Left hindlimb (tissue), 1 donor: ENCODE data around the gene SOD3.

Experiments used
- DNase-seq: peaks from one replicate; pipeline ENCODE4 v3.0.0-alpha.2; 2018

SOD3 gene, protein sequence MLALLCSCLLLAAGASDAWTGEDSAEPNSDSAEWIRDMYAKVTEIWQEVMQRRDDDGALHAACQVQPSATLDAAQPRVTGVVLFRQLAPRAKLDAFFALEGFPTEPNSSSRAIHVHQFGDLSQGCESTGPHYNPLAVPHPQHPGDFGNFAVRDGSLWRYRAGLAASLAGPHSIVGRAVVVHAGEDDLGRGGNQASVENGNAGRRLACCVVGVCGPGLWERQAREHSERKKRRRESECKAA

DNA sequence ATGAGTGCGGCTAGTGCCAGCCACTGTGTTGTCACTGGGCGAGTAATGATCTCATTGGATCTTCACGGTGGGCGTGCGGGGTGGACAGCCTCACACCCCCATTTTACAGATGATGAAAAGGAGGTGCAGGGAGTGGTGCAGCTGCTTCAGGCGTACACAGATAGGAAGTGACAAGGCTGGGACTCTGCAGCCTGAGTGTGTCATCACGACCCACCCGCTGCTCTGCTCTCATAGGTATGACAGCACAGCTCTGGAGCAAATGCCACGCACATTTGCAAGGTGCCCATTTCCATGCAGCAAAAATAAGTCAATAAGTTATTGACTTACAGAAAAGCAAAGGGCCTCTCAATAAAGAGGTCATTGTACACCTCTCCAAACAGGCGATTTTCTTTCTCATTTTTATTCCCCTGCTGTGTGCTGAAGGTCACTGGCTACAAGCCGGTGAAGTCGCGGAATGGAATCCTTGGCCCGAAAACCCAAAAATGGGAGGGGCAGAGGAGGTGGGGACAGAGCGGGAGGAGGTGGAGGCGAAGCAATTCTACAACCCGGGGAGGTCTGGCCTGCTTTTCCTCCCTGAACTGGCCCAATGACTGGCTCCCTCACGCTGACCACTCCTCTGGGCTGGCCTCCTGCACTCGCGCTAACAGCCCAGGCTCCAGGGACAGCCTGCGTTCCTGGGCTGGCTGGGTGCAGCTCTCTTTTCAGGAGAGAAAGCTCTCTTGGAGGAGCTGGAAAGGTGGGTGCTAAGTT is at the start of gene SOD3:
Gene SOD3, plus strand, starts transcription at position 658 of the 750 bp plus-strand sequence. CDS start 3,949 bp downstream, outside the sequence.
- peak; percentile 90 for DNase-seq

GRCh38 chr4:24747234-24747975 is 48.0 kb upstream of the SOD3 start:
- DNase-seq = no peak

- DNase-seq = no peak
Observed at GRCh38 chr4:24748023-24748422, 47.4 kb upstream of the SOD3 start.

DNA sequence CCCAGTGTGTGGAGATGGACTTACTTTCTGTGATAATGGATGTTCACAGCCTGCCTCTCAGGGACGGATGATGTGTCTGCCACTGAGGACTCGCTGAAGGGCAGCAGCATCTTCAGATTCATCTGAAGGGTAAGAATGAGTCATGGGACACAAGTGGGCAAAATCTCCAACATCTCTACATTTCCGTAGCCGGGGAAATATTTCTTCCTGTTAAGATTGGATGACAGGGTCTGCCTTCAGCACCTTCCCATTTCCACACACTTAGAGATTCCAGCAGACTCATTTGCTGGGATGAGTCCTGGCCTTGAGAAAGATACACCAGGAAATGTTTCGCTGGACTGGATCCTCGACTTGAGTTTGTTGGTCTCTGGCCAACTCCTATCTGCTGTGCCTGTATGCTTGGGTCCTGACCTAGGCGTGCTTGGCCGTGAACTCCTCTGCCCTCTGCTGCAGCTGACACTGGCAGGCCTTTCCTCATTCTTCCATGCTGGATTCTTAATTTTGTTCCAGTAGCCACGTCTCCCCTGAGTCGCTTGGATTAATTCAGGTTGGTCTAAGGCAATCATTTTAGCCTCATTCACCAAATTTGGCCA is 46.5 kb upstream of the SOD3 start:
- DNase-seq = no peak

- no peak for DNase-seq
Observed at GRCh38 chr4:24750106-24750505, 45.3 kb upstream of the SOD3 start.

- DNase-seq = no peak
Observed at GRCh38 chr4:24751926-24752539, 43.3 kb upstream of the SOD3 start.

- no peak for DNase-seq
Observed at GRCh38 chr4:24753519-24753918, 41.9 kb upstream of the SOD3 start.

GRCh38 chr4:24754571-24754970 is 40.8 kb upstream of the SOD3 start:
- no peak for DNase-seq

DNA sequence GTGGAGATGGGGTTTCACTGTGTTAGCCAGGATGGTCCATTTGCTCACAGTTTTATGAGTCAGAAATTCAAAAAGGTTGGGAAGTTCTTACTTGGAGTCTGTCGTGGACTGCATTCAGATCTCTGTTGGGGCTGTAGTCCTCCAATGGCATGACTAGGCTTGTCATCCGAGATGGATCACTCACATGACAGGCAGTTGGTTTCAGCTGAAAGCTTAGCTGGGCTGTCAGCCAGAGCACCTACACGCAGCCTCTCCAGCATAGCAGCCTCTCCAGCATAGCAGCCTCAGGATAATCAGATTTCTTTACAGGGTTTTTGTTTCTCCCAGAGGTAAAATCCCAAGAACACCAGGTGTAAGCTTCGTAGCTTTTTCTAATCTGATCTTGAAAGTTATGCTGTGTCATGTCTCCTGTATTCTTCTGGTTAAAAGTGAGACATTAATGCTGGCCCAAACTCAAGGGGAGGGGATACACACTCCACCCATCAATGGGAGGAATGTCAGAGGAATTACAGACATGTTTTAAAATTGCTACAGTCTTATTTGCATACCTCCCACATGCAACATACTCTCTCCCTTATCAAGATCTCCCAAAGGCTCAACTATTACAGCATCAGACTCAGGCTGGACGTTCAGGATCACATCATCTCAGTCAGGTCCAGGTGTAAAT is 31.6 kb upstream of the SOD3 start:
- no peak for DNase-seq

GRCh38 chr4:24764345-24764744 is 31.0 kb upstream of the SOD3 start:
- DNase-seq = no peak

DNA sequence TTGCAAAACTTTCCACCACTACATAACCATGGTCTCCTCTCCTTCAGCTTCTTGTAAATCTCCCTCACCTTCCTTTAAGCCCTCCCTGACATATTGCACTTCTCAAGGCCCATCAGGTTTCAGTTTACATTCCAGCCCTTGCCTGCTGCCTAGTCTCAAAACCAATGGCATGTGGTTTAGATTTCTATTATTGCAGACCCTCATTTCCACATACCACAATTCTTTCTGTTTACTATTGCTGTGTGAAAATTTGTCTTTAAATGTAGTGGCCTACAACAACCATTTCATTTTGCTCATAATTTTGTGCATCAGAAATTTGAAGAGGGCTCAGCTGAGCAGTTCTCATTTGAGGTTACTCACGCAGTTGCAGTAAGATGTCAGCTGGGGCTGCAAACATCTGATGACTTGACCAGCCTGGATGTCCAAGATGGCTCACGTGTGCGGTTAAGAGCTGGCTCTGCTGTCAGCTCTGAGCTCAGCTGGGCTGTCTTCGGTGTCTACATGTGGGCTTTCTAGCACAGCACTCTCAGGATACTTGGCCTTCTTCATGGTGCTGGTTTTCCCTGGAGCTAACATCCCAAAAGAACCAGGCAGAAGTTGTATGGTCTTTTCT is 29.9 kb upstream of the SOD3 start:
- no peak for DNase-seq

DNA sequence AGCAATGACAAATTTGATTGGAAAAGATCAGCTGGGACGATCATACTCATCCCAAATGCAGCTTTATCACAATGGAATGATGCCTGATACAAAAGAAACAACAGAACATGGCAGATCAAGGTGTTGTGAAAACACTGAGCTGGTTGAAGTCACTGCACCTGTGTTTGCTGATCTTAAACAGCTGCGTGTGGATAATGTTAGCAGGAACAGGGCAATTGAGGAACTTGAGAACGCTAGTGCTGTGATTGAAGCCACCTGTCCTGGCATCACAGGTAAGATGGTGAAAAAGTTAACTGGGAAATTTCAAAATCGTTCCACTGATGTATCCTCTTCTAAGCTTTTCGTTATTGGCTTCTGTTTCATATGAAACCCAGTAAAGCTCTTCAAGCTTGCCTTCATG is 27.4 kb upstream of the SOD3 start:
- no peak for DNase-seq

- DNase-seq = no peak
Observed at GRCh38 chr4:24768604-24769003, 26.8 kb upstream of the SOD3 start.

GRCh38 chr4:24769571-24769970 is 25.8 kb upstream of the SOD3 start:
- no peak for DNase-seq

GRCh38 chr4:24770032-24770584 is 25.3 kb upstream of the SOD3 start:
- no peak for DNase-seq

- no peak for DNase-seq
Observed at GRCh38 chr4:24770667-24771066, 24.7 kb upstream of the SOD3 start.

DNA sequence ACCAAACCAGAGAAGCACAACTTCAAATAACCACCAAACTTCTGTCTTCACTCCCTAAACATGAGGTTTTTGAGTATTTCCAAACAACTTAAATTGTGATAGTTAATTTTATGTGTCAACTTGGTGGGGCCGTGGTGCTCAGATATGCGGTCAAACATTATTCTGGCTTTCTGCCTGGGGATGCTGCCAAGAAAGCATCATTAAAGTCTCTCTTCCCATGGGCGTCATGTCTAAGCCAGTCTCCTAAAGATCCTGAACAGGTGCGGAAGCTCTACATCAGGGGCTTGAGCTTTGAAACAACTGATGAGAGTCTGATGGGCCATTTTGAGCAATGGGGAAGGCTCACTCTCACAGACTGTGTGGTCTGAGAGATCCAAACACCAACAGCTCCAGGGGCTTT is 24.1 kb upstream of the SOD3 start:
- no peak for DNase-seq

DNA sequence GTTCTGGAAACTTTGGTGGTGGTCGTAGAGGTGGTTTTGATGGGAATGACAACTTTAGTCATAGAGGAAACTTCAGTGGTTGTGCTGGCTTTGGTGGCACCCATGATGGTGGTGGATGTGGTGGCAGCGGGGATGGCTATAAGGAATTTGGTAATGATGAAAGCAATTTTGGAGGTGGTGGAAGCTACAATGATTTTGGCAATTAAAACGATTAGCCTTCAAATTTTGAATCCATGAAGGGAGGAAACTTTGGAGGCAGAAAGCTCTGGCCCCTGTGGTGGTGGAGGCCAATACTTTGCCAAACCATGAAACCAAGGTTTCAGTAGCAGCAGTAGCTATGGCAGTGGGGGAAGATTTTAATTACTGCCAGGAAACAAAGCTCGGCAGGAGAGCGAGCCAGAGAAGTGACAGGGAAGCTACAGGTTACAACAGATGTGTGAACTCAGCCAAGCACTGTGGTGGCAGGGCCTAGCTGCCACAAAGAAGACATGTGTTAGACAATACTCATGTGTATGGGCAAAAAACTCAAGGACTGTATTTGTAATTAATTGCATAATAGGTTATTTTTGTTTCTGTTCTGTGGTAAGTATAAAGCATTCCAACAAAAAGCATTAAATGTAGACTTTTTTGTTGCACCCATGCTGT is 23.2 kb upstream of the SOD3 start:
- DNase-seq = no peak

DNA sequence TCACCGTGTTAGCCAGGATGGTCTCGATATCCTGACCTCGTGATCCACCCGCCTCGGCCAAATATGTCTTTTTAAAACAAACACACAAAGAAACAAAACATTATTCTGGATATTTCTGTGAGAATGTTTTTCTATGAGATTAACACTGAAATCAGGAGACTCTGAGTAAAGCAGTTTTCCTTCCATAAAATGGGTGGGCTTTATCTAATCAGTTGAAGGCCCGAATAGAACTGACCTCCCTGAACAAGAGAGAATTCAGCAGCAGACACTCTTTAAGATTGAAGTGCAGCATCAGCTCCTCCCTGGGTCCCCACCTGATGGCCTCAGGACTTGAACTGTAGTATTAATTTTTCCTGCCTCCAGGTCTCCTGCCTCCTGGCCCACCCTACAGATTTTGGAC is 22.4 kb upstream of the SOD3 start:
- DNase-seq = no peak

DNA sequence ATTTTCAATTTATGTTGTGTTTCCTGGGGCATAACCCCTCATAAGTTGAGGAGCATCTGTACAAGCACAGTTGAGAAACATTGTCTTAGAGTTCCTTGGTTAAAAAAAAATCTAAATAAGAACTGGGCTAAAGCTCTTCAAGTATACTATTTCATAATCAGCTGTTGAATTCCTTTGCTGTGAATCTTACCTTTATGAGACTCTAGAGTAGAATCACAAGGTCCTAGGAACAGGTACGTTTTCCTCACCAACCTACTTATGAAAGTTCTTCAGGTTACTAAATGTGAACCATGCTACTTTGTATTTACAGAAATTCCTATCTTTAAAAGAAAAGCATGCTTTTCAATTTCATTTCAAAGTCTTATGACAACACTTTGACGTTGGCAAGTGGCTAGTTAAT is 20.9 kb upstream of the SOD3 start:
- no peak for DNase-seq

DNA sequence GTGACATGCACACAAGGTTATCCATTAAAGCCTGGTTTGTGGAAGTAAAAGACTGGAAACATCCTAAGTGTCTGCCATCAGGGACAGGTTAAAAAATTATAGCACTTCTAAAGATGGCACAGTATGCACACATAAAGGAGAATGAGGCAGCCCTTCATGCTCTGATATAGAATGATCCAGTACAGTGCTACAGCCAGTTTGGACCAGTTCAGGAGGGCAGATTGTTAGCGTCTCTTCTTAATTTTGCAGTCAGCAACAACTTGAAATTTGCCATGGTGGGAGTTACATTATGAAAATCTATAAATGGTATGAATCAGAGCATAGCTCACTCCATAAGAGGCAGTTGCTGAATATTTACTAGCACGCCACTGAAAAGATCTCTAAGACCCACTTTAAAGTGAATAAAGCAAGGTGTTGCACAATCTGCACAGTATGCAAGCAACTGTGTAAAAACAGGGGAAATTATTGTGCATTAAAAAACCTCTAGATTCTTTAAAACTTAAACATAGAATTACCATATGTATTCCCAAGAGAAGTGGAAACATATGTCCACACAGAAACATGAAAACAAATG is 20.3 kb upstream of the SOD3 start:
- no peak for DNase-seq
